ENCODE measurements around the gene TTLL10.
"Not testable (repeated sequence)": the region's sequence is repeated elsewhere in the genome, so short reads cannot be mapped to it uniquely, and the experiment has no call there.

The TTLL10 gene

DNA sequence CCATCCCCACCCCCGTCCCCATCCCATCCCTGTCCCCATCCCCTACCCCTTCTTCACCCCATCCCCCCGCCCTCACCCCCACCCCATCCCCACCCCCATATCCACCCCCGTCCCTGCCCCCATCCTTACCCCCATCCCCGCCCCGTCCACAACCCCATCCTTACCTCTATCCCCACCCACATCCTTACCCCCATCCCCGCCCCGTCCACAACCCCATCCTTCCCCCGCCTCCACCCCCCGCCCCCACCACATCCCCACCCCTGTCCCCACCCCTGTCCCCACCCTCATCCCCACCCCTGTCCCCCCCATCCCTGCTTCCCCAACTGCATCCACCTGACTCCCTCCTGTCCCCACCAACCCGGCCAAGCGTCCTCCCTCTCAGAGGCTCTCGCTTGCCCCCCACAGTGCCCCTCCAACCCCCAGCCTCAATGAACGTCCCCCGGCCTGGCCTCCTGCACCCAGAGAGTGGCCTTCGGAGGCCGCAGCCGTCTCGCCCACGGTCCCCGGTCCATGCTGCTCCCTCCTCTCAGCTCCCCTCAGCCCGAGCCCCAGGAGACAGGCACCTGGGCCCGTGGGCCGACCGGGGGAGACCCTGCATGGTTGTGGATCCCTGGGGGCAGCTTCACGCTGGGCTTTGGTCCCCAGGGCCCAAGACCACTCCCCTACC, 32.3 kb upstream of the TTLL10 start:
- DNase-seq: no peak

DNA sequence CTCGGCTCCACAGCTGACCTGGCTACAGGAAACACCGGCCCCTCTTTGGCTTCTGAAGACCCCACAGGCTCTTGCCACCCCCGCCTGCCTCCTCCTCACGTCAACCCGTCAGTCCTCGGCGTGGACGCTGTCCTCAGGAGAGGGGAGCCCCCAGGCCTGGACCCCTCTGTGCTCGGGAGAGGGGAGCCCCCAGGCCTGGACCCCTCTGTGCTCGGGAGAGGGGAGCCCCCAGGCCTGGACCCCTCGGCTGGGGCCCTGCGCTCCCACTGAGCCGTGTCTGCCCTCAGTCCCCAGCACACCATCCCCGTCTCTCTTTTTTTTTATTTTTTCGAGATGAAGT, 31.8 kb upstream of the TTLL10 start:
- no peak for DNase-seq

DNA sequence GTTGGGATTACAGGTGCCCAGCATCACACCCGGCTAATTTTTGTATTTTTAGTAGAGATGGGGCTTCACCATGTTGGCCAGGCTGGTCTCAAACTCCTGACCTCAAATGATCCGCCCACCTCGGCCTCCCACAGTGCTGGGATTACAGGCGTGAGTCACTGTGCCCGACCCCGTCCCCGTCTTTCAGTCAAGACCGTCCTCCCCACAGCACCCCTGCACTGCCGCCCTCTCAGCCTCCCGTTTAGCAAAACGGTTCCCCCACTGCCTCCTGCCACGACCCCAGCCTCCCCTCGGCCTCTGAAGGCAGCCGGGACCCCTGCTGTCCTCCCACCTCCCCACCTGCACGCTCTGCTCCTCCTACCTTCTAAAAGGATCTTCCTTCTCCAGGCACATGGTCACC, 31.3 kb upstream of the TTLL10 start:
- not testable (repeated sequence) for DNase-seq

DNA sequence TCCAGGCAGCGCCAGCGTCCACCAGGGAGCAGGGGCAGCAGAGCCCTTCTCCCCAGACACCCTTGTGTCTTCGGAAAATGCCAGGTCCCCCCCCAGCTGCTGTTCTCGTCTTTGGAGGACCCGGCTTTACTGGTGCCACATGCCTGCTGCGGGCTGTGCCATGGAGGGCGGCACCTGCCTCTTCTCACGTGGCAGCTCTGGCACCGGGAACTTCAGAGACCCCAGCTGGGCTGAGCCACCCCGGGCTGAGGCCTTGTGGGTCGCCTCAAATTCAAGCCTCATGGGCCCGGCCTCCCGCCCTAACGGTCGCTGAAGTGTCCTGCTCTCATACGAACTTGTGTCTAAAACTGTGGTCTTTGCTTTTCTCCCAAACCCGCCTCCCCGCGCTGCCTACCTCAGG, 30.8 kb upstream of the TTLL10 start:
- DNase-seq: no peak

GRCh38 chr1:1143636-1144035, 30.0 kb upstream of the TTLL10 start:
- DNase-seq: no peak

DNA sequence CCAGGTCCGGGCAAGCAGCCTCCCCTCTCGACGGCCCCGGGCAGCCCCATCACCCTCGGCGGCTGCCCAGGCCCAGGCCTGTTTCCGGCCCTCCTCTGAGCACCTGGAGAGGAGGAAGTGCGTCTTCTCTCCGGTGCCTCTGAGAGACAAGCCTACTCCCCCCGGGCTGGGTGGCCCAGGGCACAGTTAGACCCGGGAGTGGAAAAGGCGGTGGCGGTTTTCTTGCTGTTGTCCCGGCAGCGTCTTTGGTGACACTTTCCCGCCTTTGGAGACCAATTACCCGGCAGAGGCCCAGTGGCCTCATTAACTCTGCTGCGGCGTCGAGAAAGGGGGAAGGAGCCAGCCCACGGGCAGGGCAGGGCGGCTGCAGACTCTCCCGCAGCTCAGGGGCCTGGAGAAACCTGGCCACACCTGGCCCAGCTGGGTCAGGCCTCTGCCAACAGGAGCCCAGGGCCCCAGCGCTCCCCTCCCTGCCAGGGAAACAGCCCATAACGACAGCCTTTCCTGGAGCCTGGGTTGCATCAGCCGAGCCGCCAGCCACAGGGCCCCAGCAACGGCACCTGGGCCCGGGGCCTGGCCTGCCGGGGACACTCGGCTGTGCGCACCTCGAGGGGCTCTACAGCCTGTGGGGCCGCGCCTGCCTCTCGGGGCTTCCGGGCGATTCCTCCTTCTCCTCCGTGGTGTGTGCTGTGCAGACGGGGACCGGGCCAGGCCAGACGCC, 29.4 kb upstream of the TTLL10 start:
- peak; percentile 43 for DNase-seq

- DNase-seq: no peak
Measured at GRCh38 chr1:1144843-1145546, 28.7 kb upstream of the TTLL10 start.

DNA sequence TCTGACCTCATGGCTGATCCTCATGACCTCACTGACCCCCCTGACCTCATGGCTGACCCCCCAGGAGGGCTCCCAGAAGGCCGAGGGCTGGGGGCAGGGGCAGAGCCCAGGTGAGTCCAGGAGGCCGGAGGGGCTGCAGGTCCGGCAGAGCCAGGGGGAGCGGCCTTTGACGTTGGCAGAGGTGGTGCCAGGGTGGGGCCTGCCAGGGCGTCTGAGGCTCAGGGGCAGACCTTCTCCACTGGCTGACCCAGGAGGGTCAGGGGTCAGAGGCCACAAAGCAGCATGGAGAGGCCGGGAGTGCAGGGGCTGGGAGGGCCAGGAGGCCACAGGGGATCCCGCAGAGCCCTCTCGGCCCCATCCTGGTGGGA, 28.1 kb upstream of the TTLL10 start:
- no peak for DNase-seq

GRCh38 chr1:1146026-1146425, 27.7 kb upstream of the TTLL10 start:
- DNase-seq: no peak

GRCh38 chr1:1146596-1146995, 27.1 kb upstream of the TTLL10 start:
- DNase-seq: no peak

GRCh38 chr1:1148061-1148460, 25.6 kb upstream of the TTLL10 start:
- no peak for DNase-seq

- no peak for DNase-seq
Measured at GRCh38 chr1:1148569-1148968, 25.1 kb upstream of the TTLL10 start.

DNA sequence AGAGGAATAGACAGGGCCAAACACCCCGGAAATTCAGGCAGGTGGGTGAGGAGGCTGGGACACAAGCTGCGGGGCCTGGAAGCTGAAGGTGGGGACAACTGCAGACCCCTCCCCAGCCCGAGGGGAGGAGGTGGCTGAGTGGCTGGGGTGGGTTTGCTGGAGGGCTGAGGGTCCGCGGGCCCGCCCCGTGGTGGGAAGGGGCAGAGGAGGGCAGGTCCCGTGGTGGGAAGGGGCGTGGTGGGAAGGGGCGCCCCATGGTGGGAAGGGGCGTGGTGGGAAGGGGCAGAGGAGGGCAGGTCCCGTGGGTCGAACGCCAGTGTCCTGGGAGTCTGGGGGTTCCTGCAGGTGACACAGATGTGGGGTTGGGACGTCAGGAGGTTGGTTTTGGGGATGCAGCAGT, 24.3 kb upstream of the TTLL10 start:
- DNase-seq: no peak

DNA sequence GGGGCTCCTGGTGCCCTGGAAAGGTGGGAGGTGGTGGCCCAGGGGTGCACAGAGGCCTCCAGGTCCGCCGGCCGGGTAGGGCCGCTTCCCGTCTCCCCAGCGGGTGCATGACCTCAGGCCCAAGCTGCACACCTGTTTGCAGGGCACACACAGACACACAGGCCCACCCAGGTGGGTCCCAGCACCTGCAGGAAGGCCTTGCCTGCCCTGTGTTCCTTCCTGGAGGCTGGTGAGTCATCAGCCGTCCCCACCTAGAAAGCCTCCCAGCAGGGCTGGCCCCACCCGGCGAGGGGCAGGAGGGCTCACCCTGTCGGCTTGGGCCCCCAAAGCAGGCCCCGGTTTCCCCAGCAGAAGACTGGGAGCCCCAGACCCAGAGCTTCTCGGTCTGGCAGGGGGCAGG, 23.6 kb upstream of the TTLL10 start:
- DNase-seq: no peak

DNA sequence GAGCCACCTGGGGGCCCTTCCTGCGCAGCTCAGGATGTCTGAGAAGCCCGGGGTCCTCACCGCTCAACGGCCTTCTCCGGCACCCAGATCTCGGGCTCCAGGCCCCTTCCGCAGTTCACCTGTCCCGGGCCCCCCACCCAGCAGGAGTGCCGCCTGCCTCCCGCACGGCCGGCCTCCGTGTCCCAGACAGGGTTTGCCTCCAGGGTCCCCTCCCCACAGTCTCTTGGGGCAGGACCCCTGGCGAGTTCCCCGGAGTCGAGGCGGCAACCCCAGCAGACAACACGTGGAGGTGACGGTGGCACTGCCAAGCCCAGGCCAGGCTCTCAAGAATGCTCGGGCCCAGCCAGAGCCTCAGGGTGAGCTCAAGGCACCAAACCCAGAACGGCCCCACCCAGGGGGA, 22.4 kb upstream of the TTLL10 start:
- no peak for DNase-seq

DNA sequence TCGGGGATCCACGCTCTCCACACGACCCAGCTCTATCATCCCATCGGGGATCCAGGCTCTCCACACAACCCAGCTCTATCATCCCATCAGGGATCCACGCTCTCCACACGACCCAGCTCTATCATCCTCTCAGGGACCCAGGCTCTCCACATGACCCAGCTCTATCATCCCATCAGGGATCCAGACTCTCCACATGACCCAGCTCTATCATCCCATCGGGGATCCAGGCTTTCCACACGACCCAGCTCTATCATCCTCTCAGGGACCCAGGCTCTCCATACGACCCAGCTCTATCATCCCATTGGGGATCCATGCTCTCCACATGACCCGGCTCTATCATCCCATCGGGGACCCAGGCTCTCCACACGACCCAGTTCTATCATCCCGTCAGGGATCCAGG, 21.2 kb upstream of the TTLL10 start:
- not testable (repeated sequence) for DNase-seq

DNA sequence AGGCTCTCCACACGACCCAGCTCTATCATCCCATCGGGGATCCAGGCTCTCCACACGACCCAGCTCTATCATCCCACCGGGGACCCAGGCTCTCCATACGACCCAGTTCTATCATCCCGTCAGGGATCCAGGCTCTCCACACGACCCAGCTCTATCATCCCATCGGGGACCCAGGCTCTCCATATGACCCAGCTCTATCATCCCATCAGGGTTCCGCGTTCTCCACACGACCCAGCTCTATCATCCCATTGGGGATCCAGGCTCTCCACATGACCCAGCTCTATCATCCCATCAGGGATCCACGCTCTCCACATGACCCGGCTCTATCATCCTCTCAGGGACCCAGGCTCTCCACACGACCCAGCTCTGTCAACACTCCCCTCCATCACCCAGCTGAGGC, 20.5 kb upstream of the TTLL10 start:
- DNase-seq: not testable (repeated sequence)

DNA sequence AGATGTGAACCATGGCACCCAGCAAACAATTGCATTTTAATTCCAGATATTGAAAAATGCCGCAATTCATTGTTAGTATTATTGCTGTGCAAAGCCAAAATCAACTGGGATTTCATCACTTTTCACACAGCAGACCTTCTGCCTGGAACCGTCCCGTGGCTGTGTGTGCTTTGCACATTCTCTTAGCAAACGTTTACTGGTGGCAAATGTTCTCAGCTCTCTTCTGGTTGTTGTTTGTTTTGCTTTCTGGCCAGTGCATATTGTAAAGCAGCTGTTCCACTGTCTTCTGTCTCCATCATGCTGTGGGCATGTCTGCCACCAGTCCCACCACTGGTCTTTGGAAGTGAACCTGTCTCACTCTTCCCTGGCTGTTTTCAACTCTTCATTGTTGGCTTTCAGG, 19.8 kb upstream of the TTLL10 start:
- DNase-seq: no peak

GRCh38 chr1:1155258-1155657, 18.4 kb upstream of the TTLL10 start:
- no peak for DNase-seq

GRCh38 chr1:1156140-1157032, 17.3 kb upstream of the TTLL10 start:
- no peak for DNase-seq

- DNase-seq: no peak
Measured at GRCh38 chr1:1157033-1157365, 16.7 kb upstream of the TTLL10 start.

GRCh38 chr1:1157426-1157913, 16.2 kb upstream of the TTLL10 start:
- DNase-seq: no peak

All from SHP77 treated with DMSO at 0.1 percent for 48 hours (cell line).